GM12878 (cell line): ENCODE measurements around the gene ERC2. TPM values are rescaled to one million over a fixed set of nuclear protein-coding genes. Genes with fewer than 3 reads are reported as not detected.

Experiments
- ATAC-seq: fragments of 200-7000 bp; cut with Tn5 transposase; 3 replicates; pipeline ENCODE4 v1.9.1; 2020; ENCODE audit warnings: mild to moderate bottlenecking, moderate library complexity
- BruUV-seq: library from RNA; stranded (reverse); fragments of 400-500 nt; replicated peaks from 2 replicates; lab custom pipeline; 2021; lab: Mats Ljungman, UMichigan
- CTCF ChIA-PET: fragments of 300-600 bp; sonication (Branson Sonifier 250); formaldehyde crosslinking; extraction: SDS; loops from one replicate; lab custom pipeline; 2021; ENCODE audit warnings: inconsistent platforms; lab: Yijun Ruan, JAX
- POLR2A ChIA-PET: fragments of 350-600 bp; formaldehyde crosslinking; extraction: SDS; loops from one replicate; lab custom pipeline; 2021; ENCODE audit warnings: inconsistent platforms; lab: Charles Lee
- RAD21 ChIA-PET: fragments of 300-600 bp; sonication (Branson Sonifier 250); formaldehyde crosslinking; loops from one replicate; lab custom pipeline; 2023; ENCODE audit warnings: antibody characterized with exemption; ENCODE audit not compliant: unreplicated experiment; lab: Charles Lee
- SMC1A ChIA-PET: fragments of 300-600 bp; sonication (Branson Sonifier 250); formaldehyde crosslinking; loops from one replicate; lab custom pipeline; 2023; ENCODE audit not compliant: unreplicated experiment, uncharacterized antibody; lab: Charles Lee
- DNase-seq: peaks from one replicate; pipeline ENCODE4 v3.0.0-alpha.2; 2011; ENCODE audit warnings: low read depth, low spot score
- FAIRE-seq: peaks from 3 replicates; lab custom pipeline; 2011; peaks lifted over from hg19 to GRCh38; lab: Jason Lieb, UNC
- H2AFZ ChIP-seq: 2 replicates; pipeline ENCODE4 v1.6.0; 2011; ENCODE audit warnings: low read depth, low read length, control low read depth; ENCODE audit not compliant: control insufficient read depth
- H3K27ac ChIP-seq: 2 replicates; pipeline ENCODE4 v1.5.1; 2011; ENCODE audit warnings: control low read depth; ENCODE audit not compliant: control insufficient read depth, insufficient read depth
- H3K27me3 ChIP-seq, 2 experiments: replicated peaks in 1 of 2; 2 replicates each; pipeline versions ENCODE4 v1.6.0 to v1.6.1; 2011; ENCODE audit warnings: low read length in 1 of 2; ENCODE audit not compliant: control insufficient read depth in 2 of 2, insufficient read depth in 2 of 2
- H3K36me3 ChIP-seq, 2 experiments: 2 replicates each; pipeline ENCODE4 v1.5.1; 2011; ENCODE audit warnings: low read length in 1 of 2; ENCODE audit not compliant: control insufficient read depth in 2 of 2, insufficient read depth in 2 of 2
- H3K4me1 ChIP-seq: 2 replicates; pipeline ENCODE4 v1.6.1; 2011; ENCODE audit warnings: mild to moderate bottlenecking, low read length, moderate library complexity, mixed read lengths; ENCODE audit not compliant: control insufficient read depth, insufficient read depth
- H3K4me2 ChIP-seq: 2 replicates; pipeline ENCODE4 v1.6.0; 2011; ENCODE audit warnings: control low read depth; ENCODE audit not compliant: control insufficient read depth, insufficient read depth
- H3K4me3 ChIP-seq: fragments of 200-600 bp; sonication (generic); 2 replicates; pipeline ENCODE4 v1.5.1; 2016
- H3K79me2 ChIP-seq: 2 replicates; pipeline ENCODE4 v1.6.0; 2011; ENCODE audit warnings: low read length; ENCODE audit not compliant: control insufficient read depth, insufficient read depth
- H3K9ac ChIP-seq: 2 replicates; pipeline ENCODE4 v1.8.0; 2011; ENCODE audit warnings: low read length, control low read depth, mixed read lengths; ENCODE audit not compliant: control insufficient read depth, insufficient read depth
- H3K9me3 ChIP-seq: replicated peaks from 3 replicates; pipeline ENCODE4 v1.5.1; 2011; ENCODE audit warnings: mild to moderate bottlenecking, low read length; ENCODE audit not compliant: control insufficient read depth, insufficient read depth
- H4K20me1 ChIP-seq: 2 replicates; pipeline ENCODE4 v1.6.0; 2011; ENCODE audit not compliant: control insufficient read depth, insufficient read depth
- BCL11A ChIP-seq: IDR thresholded peaks from 2 replicates; pipeline ENCODE4 v1.6.1; 2011; ENCODE audit warnings: low read depth, low read length
- CEBPZ ChIP-seq: fragments of 150-350 bp; IDR thresholded peaks from 2 replicates; pipeline ENCODE4 v1.6.1; 2016; ENCODE audit warnings: low read depth, low read length
- MEF2B ChIP-seq: fragments of 450-650 bp; IDR thresholded peaks from 2 replicates; pipeline ENCODE4 v1.6.1; 2018; ENCODE audit warnings: mild to moderate bottlenecking, moderate library complexity; ENCODE audit not compliant: partially characterized antibody, poor library complexity, severe bottlenecking
- PRDM15 ChIP-seq: fragments of 450-650 bp; formaldehyde crosslinking; IDR thresholded peaks from 2 replicates; pipeline ENCODE4 v1.4.0; 2020; ENCODE audit warnings: mild to moderate bottlenecking, moderate library complexity
- RAD21 ChIP-seq: IDR thresholded peaks from 2 replicates; pipeline ENCODE4 v1.6.1; 2011; ENCODE audit warnings: mild to moderate bottlenecking, low read depth, low read length, moderate library complexity; ENCODE audit not compliant: insufficient read depth
- RB1 ChIP-seq: fragments of 450-650 bp; formaldehyde crosslinking; IDR thresholded peaks from 2 replicates; pipeline ENCODE4 v1.6.1; 2017; ENCODE audit warnings: mild to moderate bottlenecking, borderline replicate concordance
- USF2 ChIP-seq: IDR thresholded peaks from 2 replicates; pipeline ENCODE4 v1.6.1; 2011; ENCODE audit warnings: low read depth, low read length, improper control_type of control experiment, borderline replicate concordance
- ZBED1 ChIP-seq: IDR thresholded peaks from 2 replicates; pipeline ENCODE4 v1.6.1; 2016; ENCODE audit warnings: borderline replicate concordance
- WGBS: methylation state at CpG from one replicate; pipeline ENCODE4 v1.1.6; 2016; ENCODE audit warnings: low lambda C conversion rate; ENCODE audit not compliant: insufficient replicate concordance, insufficient coverage; ENCODE audit errors: missing lambda C conversion rate; 5-methylcytosine and 5-hydroxymethylcytosine counted together
- in situ Hi-C: fragments of 300-500 bp; cut with MboI; formaldehyde crosslinking; loops from 9 replicates; pipeline ENCODE4 v1.14.3; 2018; ENCODE audit warnings: mixed read lengths
- intact Hi-C: fragments of 100-400 bp; cut with micrococcal nuclease; formaldehyde crosslinking; loops from one replicate; pipeline ENCODE4 v1.14.2; 2022; ENCODE audit not compliant: unreplicated experiment
- polyA plus RNA-seq, 11 experiments: library from polyadenylated mRNA; depleted of rRNA in 4 of 11; unstranded in 6 of 11; stranded (reverse) in 5 of 11; fragments of >200 nt; fragmentation: Nextera tagmentation in 4 of 11; fragmentation: Illumina TruSeq in 1 of 11; extraction: Ambion mirVana in 4 of 11; extraction: Trizol in 1 of 11; gene quantifications; 1 replicate in 1 of 11; 2 replicates in 10 of 11; pipeline versions ENCODE4 v1.2.1 to v1.2.3, GENCODE V29; 2011 to 2016; ENCODE audit warnings: inconsistent platforms in 2 of 11, missing spikeins in 2 of 11, low read depth in 1 of 11
- total RNA-seq, 4 experiments: library from RNA; depleted of rRNA in 3 of 4; stranded (reverse); fragments of >200 nt in 3 of 4; fragmentation: Illumina TruSeq in 1 of 4; extraction: Trizol in 1 of 4; gene quantifications; 2 replicates each; pipeline versions ENCODE4 v1.2.1 to v1.2.3, GENCODE V29; 2013 to 2021
- TF ChIP-seq, protein P1 (sequence below): fragments of 450-650 bp; formaldehyde crosslinking; IDR thresholded peaks from 2 replicates; pipeline ENCODE4 v1.4.0; 2022; ENCODE audit warnings: mild to moderate bottlenecking, moderate library complexity

ERC2 gene
- total and polyA plus RNA-seq, 10 of the 15 experiments (the other 5 are each of a cell fraction or from before 2014, with no cell fraction given): 0.06 to 1.4 (median 0.12) TPM; not detected in 3

GRCh38 chr3:56277236-56277635 is 191.0 kb downstream of the ERC2 start (continued):
- TF ChIP-seq, protein P1, sequence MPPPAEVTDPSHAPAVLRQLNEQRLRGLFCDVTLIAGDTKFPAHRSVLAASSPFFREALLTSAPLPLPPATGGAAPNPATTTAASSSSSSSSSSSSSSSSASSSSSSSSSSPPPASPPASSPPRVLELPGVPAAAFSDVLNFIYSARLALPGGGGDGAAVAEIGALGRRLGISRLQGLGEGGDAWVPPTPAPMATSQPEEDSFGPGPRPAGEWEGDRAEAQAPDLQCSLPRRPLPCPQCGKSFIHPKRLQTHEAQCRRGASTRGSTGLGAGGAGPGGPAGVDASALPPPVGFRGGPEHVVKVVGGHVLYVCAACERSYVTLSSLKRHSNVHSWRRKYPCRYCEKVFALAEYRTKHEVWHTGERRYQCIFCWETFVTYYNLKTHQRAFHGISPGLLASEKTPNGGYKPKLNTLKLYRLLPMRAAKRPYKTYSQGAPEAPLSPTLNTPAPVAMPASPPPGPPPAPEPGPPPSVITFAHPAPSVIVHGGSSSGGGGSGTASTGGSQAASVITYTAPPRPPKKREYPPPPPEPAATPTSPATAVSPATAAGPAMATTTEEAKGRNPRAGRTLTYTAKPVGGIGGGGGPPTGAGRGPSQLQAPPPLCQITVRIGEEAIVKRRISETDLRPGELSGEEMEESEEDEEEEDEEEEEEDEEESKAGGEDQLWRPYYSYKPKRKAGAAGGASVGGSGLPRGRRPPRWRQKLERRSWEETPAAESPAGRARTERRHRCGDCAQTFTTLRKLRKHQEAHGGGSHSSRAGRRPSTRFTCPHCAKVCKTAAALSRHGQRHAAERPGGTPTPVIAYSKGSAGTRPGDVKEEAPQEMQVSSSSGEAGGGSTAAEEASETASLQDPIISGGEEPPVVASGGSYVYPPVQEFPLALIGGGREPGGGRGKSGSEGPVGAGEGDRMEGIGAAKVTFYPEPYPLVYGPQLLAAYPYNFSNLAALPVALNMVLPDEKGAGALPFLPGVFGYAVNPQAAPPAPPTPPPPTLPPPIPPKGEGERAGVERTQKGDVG (CRISPR knock-in tag): no peak
- TF ChIP-seq MEF2B: no peak

DNA sequence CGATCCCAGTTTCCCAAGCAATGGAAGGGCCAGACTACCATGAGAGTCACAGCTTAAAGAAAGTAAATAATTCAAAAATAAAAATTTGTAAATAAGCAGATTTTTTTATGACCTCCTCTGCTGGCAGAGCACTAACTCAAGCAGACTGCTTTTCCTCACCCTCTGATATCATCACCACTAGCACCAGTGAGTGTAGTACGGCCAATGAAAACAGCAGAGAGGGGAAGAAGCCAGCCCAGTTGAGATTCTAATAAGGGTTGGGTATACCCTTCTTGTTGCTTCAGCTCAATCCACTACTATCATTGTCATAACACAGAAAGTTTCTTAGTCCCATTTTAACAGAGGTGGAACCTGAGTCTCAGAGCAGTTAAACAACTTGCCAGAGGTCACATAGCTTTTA is 193.1 kb downstream of the ERC2 start:
- no peaks in the 10 kb centered on the region for H3K36me3 ChIP-seq
- ATAC-seq (no peak), FAIRE-seq (no peak), DNase-seq (no peak)
- no peaks in the 10 kb centered on the region for H3K4me1 ChIP-seq
- 0% methylated on average over 2 of the region's 2 CpGs for WGBS
- intact Hi-C loops (no loop called here), in situ Hi-C loops (no loop called here)
- POLR2A ChIA-PET: no interaction called here
- no peak overlapping the region for H3K4me3 ChIP-seq
- H3K4me2 ChIP-seq: no peak overlapping the region
- H3K79me2 ChIP-seq: no peaks in the 10 kb centered on the region
- no peak overlapping the region for H3K9ac ChIP-seq
- no peaks in the 10 kb centered on the region for H4K20me1 ChIP-seq
- SMC1A ChIA-PET: interaction anchor here (0.6 kb wide), 1 partner anchor 1922 kb away, joined by 4 read pairs; no protein-coding TSS in a partner anchor
- H3K9me3 ChIP-seq: no peaks in the 10 kb centered on the region; the same call in 2 of the 3 replicates
- RAD21 ChIA-PET: no interaction called here
- no peak overlapping the region for H2AFZ ChIP-seq
- no peak overlapping the region for H3K27ac ChIP-seq
- TF ChIP-seq RB1 (no peak), BCL11A (no peak), CEBPZ (no peak), PRDM15 (CRISPR knock-in tag) (no peak), USF2 (no peak), ZBED1 (no peak), RAD21 (no peak)
- no TSS peak for BruUV-seq
- CTCF ChIA-PET: no interaction called here
- no peaks in the 10 kb centered on the region; a peak in 2 of 4 replicates for H3K27me3 ChIP-seq
